Activated T-cell treated with anti-CD3 and anti-CD28 coated beads, Interleukin-2, amount 50 U/mL, for 48 hours (primary cell): ENCODE results near the gene TSPAN5.
A peak's percentile ranks its signal among the peaks of the same experiment; 100 is the strongest.
"Not testable (repeated sequence)": the region's sequence is repeated elsewhere in the genome, so short reads cannot be mapped to it uniquely, and the experiment has no call there.

Experiments
- DNase-seq, 2 experiments: peaks; one replicate each; pipeline ENCODE4 v3.0.0-alpha.2; 2020

Gene TSPAN5

DNA sequence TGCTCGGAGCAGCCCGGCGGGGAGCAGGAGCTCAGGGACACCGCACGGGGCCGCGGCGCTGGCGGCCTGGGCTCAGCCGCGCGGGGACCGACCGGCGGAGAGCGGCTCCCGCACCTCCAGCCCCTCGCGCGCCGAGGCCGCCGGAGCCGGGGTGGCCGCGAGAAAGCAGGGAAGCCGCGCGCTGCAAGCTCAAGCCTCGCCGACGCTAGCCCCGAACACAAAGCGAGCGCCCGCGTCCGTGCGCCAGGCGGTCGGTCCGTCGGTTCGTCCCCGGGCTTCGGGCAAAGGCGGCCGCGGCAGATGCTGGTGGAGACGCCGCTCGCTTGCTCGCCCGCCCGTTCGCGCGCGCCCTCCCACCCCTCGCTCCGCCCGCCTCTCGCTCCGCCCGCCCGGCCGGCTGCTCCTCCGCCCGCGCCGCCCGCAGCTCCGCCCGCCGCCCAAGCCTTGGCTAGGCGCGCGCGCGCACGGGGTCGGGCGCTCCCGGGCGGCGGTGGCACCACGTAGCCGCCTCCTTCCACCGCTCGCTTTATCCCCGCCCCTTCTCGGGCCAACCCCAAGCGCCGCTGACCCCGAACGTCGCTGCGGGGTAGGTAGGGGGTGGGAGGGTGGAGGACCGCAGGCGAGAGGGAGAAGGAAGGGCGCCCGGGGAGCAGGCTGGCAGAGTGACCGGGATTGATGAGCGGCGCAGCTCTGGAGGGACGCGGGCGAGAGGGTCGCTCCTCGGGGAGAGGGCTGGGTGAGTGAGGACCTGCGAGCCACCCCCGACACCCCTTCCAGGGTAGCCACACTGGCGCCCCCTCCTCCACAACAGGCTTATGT, at the start of gene TSPAN5:
TSPAN5 (minus strand) TSS at position 325 of the 819 bp plus-strand sequence.
- peak; percentile 87 to 90 for DNase-seq

GRCh38 chr4:98706935-98707334, 48.5 kb upstream of the TSPAN5 start:
- no peak for DNase-seq

GRCh38 chr4:98706200-98706813, 47.9 kb upstream of the TSPAN5 start:
- DNase-seq, result peak; percentile 37 to 39

DNA sequence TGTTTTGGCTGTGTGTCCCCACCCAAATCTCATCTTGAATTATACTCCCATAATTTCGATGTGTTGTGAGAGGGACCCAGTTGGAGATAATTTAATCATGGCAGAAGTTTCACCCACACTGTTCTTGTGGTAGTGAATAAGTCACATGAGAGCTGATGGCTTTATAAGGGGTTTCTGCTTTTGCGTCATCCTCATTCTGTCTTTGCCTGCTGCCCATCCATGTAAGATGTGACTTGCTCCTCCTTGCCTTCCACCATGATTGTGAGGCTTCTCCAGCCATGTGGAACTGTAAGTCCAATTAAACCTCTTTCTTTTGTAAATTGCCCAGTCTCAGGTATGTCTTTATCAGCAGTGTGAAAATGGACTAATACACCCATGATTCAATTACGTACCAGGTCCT, 47.2 kb upstream of the TSPAN5 start:
- not testable (repeated sequence) for DNase-seq

DNA sequence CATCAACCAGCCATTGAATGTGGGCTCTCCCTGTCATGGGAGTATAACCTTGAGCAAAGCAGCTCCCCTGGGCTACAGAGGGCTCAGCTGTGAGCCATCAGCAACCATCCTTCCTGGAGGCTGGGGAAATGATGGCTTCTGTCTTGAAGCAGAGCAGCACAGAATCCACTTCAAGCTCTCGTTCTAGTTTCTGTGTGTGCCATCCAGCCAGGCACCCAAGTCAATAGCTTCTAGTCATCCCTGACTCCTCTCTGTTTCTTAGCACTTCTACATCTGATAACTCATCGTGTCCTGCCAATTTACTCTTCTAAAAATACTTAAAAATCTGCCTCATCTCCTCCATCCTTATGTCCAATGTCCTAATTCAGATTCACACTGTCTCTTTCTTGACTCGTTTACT, 42.2 kb upstream of the TSPAN5 start:
- no peak for DNase-seq

- DNase-seq, result no peak
Measured at GRCh38 chr4:98694076-98694475, 35.7 kb upstream of the TSPAN5 start.

GRCh38 chr4:98692411-98692810, 34.0 kb upstream of the TSPAN5 start:
- DNase-seq, result no peak

- no peak for DNase-seq
Measured at GRCh38 chr4:98691588-98691987, 33.2 kb upstream of the TSPAN5 start.

GRCh38 chr4:98689507-98690174, 31.2 kb upstream of the TSPAN5 start:
- no peak for DNase-seq

DNA sequence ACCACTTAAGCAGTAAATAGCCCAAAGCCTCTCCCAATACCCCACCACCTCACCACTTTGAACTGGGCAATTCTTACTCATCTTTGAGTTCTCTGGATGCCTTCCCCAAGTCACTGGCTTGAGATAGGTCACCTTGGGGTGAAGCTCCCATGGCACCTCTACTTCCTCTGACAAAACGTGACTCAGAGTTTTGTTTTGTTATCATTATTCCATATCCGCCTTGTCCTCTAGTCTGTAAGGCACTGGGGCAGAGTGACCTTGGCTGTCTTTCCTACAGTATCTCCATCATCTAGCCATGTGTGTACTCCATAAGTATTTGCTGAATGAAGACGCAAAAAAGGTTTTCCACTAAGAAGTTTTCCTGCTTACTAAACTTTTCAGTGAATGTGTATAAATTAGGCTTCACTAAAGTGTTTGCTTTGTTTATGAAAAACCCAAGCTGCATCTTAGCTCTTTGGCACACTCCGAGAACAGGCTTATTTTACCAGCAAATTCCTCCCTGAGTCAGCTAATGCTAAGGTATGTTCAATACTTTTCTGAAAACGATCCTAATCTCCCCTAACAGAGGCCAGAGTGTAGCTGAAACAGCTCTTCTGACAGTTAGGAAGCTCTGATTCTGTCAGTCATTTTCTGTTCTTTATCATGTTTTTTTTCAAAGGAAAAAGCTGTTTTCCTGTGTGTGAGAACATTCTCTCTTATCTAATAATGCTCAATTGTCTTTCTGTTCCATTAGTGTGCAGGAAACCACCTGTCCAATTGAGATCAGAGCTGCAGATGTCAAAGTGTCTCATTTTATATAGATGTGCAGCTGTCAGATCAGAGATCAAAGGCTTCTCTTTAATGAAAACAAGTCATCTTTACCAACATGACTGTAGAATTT, 30.2 kb upstream of the TSPAN5 start:
- DNase-seq, result peak in 1 of 2 experiments; percentile 34

DNA sequence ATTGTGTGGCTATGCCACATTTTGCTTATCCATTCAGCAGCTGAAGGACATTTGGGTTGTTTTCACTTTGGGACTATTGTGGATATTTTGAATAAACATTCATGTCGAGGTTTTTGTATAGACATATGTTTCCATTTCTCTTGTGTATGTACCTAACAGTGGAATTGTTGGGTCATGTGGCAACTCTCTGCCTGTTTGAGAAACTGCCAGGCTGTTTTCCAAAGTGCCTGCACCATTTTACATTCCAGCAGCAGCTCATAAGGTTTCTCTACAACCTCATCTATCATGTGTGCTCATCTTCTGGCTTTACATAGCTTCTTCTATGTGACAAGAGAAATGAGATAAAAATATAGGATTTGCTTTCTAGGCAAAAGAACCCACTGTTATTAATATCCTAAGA, 29.5 kb upstream of the TSPAN5 start:
- DNase-seq, result no peak

DNA sequence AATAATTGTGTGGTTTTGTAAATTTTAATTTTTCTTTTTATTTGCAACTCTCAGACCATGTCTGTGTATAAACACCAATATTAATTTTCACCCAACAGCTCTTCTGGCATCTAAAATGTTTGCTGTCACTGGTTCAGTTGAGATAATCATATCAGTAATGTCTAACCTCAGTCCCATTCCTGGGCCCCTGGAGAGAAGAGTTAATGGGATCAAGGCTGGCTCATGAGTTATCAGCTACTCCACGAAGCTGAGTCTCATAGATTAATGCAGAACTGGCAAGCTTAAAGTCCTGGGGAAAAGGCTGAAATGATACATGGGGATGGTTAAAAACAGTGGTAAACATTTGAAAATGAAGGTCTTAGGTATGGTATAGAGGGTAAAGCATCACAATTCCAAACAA, 28.4 kb upstream of the TSPAN5 start:
- DNase-seq, result no peak

GRCh38 chr4:98686043-98686707, 27.8 kb upstream of the TSPAN5 start:
- no peak for DNase-seq

DNA sequence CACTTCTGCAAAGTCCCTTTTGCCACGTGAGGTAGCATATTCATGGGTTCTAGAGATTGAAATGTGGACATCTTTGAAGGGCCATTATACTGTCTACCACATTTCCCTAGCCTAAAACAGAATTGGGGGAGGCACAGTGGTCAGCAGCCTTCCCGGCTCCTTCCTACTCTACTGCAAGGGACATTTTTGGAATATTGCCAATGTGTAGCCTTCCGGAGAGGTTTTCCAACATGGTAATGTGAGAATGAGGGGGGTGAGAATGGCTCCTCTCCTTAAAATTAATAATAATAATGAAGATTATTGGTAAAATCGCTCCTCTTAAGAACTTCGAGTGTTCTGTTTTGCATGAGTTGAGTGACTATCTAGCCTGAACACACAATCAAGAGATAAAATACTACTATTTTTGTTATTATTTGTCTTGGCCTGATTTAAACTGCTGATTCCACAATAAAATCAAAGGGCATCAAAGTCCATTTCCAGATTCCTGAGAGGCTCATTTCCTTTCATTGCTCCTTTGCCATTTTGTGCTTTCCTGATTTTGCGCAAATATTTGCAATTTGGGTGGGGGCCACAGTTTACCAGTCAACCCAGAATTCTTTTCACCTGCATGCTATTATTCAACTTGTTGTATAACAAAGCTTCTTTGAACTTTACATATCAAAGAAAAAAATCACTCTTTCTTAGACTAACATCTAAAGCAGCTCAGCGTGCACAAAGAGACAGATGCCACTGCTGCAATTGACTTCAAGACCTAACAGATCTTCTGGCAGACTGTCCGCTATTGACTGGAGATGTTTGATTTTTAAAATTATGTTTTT, 27.0 kb upstream of the TSPAN5 start:
- DNase-seq, result no peak

DNA sequence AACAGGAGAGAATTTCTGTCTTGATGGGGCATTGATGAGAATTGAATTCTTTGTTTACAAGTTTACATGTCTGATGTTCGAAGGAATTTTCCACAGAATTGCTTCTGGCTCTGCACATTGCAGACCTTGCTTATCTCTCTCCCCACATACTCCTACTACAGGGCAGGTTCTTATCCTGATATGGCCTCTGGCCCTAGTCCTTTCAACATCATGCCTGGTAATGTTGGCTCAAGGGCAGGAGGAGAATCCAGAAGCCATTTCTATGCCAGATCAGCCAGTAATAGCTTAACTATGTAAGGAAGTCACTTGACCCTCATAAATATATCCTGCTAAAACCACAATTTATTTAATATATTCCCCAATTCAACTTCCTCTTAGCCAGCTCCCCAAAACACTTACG, 24.3 kb upstream of the TSPAN5 start:
- DNase-seq, result no peak

DNA sequence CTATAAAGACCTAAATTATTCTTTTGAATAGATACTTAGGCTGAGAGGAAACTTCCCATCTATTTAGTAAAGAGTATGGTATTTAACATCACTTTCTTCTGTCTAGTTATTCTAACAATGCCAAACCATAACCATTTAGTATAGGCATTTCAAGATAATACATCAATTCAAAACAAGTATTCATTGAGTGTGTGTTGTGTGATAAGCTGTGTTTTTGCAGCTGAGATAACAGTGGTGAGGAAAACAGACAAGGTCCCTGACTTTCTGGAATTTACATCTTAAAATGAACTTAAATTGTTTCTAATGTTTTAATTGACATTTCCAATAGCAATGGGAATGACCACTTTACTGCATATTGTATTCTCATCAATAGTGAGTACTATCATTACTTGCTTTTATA, 22.4 kb upstream of the TSPAN5 start:
- no peak for DNase-seq

DNA sequence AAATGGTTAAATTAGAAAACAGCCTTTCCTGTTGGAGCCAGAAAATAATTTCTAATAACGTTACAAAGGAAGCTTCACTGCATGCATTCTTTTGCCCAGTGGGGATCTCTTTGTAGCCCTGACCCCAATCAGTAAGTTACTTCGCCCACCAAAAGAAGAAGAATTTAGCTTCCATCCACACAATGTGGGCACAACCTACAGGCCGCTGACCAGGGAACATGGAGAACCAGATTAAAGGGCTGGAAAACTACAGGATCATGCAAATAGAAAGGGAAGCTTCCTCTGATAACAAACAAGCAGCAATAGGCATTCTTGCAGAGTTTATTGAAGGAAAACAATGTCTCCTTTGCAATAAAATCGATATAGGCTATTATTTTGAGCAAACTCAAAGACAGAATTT, 21.3 kb upstream of the TSPAN5 start:
- no peak for DNase-seq

- no peak for DNase-seq
Measured at GRCh38 chr4:98677799-98678198, 19.4 kb upstream of the TSPAN5 start.

- no peak for DNase-seq
Measured at GRCh38 chr4:98674404-98675173, 16.2 kb upstream of the TSPAN5 start.

DNA sequence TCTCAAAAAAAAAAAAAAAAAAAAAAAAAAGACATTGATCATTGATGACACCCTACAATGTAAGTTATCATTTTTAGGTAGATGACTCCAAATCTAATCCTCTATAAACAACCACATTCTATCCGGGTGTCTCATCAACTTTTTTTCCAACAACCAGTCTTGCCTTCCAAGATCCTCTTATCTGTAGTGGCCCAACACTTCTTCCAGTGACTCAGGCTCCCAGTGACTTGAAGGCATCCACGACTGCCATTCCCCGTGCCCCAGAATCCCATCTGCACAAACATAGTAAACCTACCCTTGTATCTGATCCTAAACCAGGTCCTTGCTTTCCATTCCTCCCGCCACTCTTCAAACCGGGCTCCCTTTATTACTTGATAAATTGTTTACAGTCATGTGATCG, 15.6 kb upstream of the TSPAN5 start:
- DNase-seq, result no peak

- no peak for DNase-seq
Measured at GRCh38 chr4:98673288-98673644, 14.9 kb upstream of the TSPAN5 start.
